Inflammatory macrophage (primary cell): ENCODE results near the gene XCR1.
"Not testable (repeated sequence)": the region's sequence is repeated elsewhere in the genome, so short reads cannot be mapped to it uniquely, and the experiment has no call there.

Source experiments
- DNase-seq, 2 donors: peaks; one replicate each; pipeline ENCODE4 v3.0.0-alpha.2; 2020 to 2022

The XCR1 gene

DNA sequence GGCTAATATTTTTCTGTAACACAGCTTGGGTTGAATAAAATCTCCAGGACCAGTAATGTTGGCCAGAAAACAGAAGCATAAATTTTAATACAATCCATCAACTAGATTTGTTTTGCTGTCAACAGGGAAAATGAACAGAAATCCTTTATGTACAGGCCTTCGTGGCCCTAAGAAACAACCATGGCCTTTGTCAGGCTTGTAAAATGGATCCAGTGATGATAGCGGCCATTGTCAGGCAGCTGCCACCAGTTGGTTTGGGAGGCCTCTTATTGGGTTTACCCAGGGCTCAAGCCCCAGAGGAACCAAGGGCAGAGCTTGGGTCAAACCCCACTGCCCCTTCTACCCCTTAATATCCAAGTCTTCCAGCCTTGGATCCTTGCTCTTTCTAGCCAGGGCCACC, 26.1 kb downstream of the XCR1 start:
- DNase-seq: no peak

DNA sequence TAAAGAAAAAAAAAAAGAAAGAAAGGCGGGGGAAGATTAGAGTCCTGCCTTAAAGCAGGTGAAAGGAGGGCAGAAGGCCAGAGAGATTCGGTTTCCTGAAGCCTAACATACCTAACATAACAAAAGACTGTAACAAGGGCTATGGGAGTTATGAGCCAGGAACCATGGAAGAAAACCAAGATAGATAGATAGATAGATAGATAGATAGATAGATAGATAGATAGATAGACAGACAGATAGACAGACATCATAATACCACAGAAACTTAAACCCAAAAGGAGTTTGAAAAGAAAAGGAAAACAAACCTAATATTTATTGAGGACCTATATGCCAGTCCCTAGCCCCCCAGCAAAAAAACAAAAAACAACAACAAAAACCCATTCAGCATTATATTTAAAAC, 29.3 kb downstream of the XCR1 start:
- DNase-seq: no peak

DNA sequence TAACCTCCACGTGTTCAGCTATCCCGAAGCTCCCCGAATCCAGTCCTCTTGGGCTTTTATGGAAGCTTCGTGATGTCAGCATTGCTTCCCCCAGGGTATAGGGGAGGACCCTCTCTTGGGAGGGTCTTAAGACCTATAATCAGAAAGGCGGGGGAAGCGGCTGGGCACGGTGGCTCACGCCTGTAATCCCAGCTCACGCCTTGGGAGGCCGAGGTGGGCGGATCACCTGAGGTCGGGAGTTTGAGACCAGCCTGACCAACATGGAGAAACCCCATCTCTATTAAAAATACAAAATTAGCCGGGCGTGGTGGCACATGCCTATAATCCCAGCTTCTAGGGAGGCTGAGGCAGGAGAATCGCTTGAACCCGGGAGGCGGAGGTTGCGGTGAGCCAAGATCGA, 29.8 kb downstream of the XCR1 start:
- DNase-seq: not testable (repeated sequence)

DNA sequence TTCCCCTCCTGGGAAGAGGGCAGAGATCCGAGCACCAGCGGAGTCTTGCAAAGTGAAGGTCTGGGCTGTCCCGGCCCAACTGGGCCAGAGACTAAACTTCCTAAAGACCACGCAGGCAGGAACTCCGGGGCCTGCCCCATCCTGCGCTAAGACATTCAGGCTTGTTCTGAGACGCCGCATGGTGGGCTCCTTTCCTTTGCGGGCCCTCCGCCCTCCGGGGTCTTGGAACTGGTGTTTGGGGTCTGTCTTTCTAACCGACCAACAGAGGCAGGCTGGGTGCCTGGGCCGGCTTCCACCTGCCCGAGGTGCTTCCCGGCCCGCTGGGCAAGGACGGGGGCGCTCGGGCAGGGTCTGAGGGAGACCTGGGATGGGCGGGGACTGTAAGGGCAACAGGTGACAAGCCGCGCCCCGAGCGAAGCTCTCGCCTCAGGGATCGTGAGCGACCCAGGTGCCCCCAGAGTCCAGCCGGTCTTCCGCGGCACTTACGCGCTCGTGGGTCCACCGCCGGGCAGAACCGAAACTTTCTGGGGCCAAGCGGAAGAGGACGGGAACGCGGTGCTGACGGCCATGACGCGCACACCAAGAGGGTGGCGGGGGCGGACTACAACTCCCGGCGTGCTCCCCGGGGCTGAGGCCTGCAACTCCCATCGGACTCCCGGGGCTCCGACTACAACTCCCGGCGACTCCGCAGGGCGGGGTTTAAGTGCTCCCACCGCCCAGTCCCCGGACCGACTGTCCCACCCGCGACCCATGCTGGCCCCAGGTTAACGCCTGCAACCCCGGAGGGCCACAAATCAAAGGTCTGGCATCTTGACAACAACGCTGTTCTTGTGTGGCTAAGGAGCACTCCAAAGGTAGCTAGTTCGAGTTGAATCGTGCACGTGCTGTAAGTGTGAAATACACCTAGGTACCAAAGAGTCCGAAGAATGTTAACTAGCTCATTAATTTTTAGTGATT, 31.8 kb downstream of the XCR1 start, which contains the start of gene FYCO1:
TSS of gene FYCO1 (minus strand) at position 589 of the 957 bp plus-strand sequence. CDS start 10,914 bp downstream, outside the sequence.
- DNase-seq: peak; percentile 91 to 96

DNA sequence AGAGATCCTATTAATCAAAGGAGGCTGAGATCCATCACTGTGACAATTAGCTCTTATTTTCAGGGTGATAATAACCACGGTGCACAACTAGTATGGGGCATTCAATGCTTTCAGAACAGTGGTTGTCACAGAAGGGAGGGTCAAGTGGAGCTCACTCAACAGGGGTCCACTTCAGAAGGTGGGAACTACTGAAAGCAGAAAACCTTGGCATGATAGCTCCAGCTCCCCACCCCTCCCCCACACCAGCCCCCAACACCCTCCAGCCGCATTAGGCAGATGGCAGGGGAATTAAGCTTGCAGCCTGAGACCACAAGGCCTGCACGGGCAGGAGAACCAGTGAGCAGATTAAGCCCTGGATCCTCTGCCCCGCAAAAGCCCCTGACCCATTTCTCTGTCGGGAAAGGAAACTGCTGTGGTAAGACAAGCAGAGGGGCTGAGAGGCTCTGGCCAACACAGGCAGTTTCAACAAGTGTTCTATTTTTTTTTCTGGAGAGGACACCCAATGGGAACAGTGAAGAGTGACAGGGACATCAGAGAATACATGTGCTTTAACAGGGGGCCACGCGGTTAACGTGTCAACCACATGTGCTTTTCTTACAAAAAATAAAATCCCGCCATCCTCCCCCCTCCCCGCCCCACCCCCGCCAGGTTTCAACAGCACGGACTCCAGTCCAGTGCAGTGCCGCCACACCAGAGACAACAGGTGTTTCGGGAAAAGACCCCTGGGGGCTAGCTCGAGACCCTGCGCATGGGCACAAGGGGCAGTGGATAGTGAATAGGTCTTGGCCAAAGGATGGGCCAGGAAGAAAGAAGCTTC, 32.7 kb downstream of the XCR1 start:
- DNase-seq: no peak

DNA sequence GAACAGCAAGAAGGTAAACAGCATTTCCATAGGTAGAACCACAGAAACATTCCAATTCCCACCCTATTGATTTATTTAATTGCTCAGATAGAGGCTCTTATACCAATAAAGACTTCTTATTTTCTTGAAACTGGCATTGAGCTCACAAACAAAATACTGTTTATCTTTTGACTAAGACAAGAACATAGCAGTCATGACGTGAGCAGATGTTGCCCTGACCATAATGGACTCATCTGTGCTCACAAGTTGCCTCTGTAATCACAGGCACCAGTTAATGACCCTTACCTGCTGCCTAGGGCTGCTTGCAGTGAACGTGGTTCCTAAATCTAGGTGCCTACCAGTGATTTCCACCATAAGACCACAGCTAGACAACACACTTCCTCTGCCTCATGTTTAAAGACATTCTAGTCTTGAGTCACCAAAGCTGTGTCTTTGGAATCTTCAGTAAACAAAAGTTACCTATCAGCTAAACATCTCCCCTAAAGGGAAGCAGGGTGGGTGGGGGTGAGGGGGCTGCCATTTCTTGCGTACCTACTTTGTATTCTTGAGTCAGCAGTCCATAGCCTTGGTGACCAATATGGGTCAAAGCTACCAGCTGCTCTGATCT, 33.8 kb downstream of the XCR1 start:
- DNase-seq: no peak

DNA sequence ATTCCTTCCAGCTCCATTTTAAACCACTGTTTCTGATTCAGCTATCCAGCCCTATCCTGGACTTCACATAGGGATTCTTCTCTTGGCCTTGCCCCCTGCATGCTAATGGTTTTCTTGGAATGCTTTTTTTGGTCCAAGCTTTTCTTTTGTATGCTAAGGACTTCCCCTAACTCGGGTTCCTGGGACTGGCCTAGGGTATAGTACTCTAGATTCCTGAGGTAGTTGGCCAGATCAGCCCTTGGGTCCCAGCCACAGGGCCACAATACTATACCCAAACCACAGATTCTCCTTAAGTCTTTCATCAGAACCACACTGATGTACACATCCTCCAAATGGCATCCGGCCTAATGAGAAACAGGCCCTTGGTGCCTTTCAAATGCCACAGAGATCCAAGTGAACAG, 34.5 kb downstream of the XCR1 start:
- DNase-seq: no peak

DNA sequence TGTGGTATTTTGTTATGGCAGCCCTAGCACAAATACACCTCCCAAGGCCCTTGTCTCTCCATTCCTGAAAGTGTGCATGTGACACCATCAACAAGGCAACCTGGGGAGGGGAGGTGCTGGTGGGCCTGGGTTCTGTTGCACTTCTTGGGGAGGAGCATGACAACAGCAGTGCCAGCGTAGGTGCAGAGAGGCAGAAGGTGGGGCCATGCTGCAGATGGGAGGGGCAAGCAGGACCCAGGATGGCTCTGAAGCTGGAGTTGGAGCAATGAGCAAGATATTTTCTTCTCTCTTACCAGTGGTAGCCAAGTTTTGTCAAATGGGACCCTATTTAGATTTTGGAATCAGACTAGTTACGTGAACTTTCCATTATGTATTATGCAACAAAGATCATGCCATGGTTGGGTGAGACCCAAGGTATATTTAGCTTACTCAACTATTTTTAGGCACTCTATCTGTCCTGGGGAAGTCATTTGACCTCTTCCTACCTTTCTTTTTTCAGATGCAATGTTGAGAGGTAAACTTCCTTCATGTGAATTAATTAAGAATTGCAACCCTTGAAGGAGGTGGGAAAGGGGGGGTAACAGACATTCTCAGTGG, 35.1 kb downstream of the XCR1 start:
- no peak for DNase-seq

DNA sequence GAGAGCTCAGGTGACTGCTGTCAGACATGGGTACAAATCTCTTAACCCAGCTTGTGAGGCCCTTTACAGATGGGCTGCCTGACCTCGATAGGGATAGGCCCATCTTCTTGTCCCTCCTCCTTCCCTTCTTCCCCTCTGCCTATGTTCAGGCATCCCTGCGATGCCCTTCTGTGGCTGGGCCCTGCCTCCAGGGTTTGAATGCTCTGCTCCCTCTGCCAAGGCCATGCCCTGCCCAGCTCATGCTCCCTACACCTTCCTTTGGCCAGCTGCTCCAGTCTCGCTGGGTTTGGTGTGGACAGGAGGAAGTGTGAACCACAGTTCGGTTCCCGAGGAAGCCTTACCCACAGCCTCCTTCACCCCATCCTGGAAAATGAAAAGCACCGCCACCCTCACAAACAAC, 35.9 kb downstream of the XCR1 start:
- DNase-seq: no peak

DNA sequence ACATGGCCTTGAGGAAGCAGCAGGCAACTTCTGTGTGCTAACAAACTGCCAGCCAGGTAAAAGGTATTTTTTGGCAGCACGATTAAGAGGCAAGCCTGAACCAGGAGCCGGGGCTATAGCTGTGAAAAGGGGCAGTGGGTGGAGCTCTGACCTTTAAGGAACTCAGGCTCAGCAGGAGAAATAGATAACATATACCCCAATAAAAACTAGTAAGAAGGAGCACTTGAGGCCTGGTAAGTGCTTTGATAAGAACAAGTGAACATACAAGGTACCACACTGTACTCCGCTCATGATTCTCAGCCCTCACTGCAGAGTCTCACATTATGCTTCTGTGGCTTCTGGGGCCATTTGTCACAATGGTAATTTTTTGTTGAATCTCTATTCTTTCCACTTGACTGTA, 37.1 kb downstream of the XCR1 start:
- no peak for DNase-seq

DNA sequence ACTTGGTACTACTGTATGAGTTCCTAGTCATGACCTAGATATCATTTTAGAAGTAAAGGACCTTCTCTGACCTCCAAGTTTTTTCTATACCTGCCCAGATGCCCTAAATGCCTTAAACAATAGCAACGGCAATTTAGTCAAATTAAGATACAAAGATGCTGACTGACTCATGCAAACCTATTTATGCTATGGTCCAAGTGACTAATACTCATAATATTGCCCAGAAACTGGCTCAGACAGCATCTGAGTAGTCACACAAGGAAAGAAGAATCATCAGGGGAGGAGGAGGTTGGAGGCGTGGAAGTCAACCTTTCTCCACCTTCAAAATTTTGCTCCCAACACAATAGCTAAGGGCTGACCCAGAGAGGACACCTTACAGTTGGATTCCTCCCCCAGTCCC, 38.5 kb downstream of the XCR1 start:
- no peak for DNase-seq

DNA sequence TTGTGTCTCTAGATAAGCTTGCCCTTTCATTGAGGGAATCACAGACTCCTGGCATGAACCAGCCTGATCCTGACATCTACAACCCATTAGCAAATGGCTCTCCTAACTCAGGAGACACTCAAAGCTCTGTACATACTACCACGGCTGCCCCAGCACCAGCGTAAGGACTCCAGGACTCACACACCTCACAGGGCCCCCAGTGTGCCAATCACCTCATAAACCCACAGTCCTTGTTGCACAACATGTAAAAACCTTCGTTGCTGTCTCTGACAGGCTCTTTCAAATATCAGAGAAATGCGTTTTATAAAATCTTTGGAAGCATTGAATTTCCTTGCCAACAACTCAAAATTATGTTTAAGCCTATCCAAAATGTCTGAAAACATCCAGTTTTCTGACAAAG, 38.9 kb downstream of the XCR1 start:
- no peak for DNase-seq

DNA sequence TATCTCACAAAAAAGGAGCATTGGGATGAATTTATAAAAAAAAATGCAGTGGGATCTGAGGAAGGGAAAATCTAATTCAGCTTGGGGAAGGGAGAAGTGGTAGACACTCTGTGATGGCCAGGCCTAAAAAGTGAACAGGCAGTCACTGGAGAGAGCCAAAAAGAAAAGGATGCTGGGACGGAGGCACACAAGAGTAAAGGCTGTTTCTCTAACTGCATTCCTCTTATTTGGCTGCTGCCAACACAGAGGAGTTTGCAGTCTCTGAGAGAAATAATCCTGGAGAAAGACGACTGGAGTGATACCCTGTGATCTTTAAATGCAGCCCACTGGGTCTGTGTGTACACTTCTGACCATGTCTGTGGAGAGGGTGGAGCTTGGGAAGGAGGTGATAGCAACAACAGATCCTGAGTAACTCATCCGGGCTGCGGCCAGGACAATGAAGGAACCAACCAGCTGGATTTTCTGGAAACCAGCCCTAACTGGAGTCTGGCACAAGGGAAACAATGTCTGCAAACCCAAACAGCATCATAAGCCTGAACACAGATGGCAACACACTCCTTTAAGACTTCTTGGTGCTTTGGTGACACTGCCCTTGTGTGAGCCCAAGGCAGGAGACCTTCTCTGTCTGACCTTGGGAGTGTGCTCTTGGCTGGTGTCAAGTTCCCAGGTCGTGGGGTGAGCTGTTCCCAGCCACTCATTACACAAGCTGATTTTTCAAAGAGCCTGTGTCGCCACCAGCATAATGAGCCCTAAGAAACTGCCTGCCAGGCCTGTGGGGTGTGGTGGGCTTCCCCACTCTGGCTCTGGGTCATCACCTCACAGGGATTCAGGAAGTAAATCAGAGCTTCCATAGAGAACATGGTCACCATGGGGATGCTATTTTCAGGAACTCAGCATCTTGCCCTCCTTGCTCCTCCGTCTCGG, 39.7 kb downstream of the XCR1 start:
- DNase-seq: peak; percentile 27 to 42

DNA sequence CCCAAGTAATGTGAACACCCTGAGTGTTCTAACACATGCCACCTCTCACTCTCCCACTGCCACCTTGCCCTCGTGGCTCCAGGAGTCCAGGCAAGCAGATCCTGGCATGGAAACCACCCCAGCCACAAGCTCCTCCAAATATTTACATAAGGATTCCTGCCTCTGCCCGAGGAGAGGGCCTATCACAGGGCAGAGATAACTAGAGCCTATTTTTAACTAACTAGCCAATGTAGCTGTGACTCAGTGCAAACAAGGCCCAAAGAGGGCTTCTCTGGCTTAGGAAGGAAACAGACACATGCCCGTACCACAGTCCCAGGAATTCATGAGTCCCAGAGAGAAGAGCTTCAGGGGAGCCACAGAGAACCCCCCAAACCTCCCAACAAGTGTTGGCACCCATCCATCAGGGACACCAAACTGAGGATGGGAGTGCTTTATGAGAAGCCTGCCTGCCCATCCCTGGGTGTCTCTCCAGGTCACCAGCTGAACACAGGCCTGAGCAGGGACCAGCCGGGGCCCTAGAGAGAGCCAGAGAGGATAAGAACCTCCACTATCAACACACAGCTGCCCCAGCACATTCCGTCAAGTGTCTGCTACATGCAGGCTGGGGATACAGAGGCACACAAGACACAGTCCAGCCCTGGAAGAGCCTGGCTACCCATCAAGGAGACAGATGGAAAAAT, 40.8 kb downstream of the XCR1 start:
- no peak for DNase-seq

DNA sequence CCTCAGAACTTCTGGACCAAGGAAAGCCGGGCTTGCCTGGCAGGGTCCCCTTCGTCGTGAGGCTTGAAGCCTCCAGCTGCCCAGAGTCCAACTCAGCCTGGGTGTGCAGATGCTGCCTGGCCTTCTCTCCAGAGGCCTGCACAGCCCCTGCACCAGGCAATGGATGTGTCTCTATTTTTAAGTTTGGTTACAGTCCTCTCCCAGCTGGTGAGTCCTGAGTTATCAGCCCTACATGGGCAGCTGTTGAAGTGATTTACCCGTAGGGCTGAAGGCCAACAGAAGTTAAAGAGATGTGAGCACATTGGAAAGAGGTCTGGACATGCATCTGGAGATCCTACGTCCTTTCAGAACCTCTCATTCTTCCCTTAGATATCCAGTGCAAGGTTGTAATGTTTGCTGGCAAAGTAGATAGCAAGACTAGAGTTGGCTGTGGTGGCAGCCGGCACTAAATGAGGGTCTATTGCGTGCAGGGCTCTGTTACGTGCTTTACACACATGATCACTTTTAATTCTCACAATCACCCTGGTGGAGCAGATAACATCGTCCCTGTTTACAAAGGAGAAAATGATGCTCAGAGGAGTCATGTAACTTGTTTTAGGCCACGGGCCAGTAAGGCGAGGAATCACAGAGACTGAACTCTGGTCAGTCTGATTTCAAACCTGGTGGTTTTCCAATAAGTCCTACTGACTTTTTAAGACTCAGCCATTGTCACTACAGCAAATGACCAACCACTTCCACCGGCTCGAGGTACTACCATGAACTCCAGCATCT, 41.6 kb downstream of the XCR1 start:
- no peak for DNase-seq

DNA sequence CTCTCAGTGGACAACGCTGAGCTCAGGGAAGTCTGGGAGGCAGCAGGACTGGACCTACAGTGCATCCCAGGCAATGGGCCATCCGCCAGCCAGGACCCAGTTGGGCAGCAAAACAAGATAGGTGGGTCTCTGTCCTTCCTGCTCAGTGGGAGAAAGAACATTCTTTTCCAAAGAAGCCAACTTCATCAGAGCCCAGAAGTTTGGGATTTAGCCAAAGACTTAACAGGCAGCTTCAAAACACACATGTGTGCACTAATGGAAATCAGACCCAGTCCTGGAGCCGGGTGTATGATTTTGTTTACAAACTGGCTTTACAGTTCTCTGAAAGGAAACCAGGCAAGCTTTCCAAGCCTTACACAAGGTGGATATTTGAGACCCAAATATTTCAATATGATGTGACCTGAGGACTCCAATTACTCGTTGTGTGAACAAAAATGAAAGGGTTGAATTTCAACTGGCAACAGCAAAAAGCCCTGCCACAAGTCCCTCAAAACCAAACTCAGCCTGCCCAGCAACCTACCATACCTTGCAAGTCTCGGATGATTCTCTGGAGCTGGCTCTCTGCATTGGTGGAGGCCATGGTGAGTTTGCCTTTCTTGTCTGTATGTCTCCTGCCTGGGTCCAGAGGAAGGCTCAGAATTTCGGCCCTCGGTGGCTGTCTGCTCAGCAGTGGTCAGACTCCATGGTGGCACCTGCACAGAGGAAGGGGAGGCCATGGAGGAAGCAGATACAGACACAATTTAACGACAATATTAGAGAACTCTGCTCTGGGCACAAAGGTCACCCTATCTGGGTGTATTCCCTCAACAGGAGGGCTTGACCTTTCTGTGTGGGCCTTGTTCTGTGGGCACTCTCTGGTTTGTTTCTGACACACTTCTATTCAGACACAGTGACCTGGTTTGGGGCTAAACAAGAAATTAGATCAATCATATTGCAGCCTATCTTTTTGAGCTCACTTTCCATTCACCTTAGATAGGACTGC, 42.7 kb downstream of the XCR1 start:
- DNase-seq: no peak

DNA sequence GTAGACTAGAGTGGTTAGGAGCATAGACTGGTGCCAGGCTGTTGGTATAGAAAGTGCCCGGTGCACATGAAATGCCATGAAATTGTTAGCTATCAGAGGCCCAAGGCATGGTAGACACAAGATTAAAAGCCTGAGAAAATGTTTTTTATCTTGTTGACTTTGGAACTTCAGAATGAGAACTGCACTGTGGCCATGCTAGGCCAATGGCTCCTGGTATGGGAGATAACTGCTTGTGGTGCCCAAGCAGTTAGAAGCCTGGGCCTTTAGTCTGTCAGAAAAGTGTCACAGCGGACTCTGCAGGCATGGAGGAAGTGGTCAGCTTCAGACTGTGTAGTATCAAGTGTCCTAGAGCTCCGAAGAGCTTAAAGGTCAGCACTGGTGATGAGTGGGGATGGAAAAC, 43.5 kb downstream of the XCR1 start:
- no peak for DNase-seq

DNA sequence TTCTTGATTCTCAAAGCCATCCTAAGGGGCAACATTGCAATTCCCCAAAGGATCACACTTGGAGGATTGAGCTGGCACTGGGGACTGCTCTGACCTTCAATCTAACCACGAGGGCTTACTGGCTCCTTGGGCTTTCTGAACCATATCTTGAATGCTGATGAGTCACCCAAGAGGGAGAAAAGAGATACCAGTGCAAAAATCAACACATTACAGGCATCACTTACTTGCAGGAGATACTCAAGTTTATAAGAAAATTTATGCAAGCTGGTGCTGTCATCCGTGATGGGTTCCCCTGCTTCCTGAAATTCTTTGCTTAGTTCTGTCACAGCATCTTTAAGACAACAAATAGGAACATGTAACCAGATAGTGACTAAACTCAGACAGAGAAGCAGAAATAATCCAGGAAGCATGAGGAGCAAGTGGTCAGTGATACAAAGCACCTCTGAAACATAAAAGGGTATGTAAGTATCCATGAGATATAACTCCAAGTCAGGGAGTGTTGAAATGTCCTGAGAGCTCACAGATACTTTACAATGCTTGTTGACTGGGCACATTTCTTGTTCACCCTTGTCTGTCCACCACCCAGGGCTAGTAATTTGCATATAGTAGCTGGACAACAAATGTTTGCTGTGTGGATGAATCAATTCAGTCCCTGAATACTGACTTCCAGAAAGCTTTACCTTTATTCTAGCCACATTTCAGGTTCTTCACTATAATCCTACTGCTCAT, 45.8 kb downstream of the XCR1 start:
- DNase-seq: no peak
